ENCODE measurements around the gene TEKT2.

TEKT2 gene

DNA sequence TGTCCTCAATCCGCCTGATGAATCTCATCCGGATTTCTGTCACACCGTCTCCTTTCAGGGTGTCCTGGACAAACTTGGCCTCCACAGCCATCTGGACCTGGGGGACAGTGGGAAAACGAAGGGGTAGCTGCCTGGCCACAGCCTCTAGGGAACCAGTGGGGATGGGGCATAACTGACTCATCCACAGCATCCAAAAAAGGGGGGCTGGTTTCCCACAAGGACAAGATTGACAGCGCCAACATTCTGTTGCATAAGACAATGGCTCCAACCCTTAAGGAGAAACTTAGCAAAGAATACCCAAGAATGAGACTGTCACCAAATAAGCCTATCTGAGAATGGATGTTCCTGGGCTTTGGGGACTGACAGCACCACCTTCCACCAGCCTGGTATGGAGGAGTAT is 53.3 kb downstream of the TEKT2 start:
- no peak overlapping the region for H3K4me3 ChIP-seq (ENCODE audit: low read depth, low read length)
- TF ChIP-seq, protein P1, sequence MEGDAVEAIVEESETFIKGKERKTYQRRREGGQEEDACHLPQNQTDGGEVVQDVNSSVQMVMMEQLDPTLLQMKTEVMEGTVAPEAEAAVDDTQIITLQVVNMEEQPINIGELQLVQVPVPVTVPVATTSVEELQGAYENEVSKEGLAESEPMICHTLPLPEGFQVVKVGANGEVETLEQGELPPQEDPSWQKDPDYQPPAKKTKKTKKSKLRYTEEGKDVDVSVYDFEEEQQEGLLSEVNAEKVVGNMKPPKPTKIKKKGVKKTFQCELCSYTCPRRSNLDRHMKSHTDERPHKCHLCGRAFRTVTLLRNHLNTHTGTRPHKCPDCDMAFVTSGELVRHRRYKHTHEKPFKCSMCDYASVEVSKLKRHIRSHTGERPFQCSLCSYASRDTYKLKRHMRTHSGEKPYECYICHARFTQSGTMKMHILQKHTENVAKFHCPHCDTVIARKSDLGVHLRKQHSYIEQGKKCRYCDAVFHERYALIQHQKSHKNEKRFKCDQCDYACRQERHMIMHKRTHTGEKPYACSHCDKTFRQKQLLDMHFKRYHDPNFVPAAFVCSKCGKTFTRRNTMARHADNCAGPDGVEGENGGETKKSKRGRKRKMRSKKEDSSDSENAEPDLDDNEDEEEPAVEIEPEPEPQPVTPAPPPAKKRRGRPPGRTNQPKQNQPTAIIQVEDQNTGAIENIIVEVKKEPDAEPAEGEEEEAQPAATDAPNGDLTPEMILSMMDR (IDR thresholded peaks at IDR 0.05; ENCODE audit: low read depth, low read length), result no peak

DNA sequence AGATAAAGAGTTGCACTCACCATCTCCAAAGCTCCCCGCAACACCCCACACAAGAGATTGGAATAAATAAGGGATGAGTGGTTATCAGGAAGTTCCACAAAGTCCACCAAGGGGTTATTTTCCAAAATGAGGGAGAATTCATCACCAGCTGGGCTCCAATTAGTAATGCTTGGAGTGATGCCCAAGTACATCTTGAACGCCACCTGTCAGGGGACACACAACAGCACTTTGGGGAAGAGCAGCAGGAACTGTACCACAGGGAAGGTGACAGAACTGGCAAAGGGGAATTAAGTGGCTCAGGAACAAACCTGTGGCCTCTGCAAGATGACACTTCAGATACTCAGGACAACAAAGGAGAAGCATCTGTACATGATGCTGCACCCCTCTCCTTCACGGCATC is 53.9 kb downstream of the TEKT2 start:
- TF ChIP-seq, protein P1 (IDR thresholded peaks at IDR 0.05; ENCODE audit: low read depth, low read length), result no peak
- H3K4me3 ChIP-seq (ENCODE audit: low read depth, low read length), result no peak overlapping the region
